Measurements from ENCODE around the gene UBXN1.
"Not testable (repeated sequence)": the region's sequence is repeated elsewhere in the genome, so short reads cannot be mapped to it uniquely, and the experiment has no call there.

The UBXN1 gene

DNA sequence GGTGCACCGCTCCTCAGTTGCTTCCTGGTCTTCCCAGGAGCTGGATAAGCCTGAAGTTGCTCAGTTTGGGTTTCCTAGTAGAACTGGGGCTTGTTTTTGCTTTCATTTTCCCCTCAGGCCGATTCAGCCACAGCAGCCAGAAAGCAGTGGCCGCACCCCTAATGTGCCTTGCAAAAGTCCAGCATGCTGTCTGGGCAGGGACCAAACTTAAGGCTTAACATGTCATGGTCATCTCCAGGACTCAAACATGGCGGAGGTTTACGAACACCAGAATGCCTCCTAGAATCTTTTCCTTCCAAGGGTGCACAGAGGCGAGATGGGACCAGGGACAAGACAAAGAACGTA, 31.1 kb upstream of the UBXN1 start:
- in situ Hi-C loops (cut with HindIII; ENCODE audit: low pct_ligation_motif_present, low pct_unique_long_range_greater_than_20kb, low sequenced_read_pairs) = loop anchor here (5.0 kb wide), 1 partner anchor 38 kb away; the partner anchor contains the start of genes LBHD1 and UQCC3
- DNase-seq = no peak

DNA sequence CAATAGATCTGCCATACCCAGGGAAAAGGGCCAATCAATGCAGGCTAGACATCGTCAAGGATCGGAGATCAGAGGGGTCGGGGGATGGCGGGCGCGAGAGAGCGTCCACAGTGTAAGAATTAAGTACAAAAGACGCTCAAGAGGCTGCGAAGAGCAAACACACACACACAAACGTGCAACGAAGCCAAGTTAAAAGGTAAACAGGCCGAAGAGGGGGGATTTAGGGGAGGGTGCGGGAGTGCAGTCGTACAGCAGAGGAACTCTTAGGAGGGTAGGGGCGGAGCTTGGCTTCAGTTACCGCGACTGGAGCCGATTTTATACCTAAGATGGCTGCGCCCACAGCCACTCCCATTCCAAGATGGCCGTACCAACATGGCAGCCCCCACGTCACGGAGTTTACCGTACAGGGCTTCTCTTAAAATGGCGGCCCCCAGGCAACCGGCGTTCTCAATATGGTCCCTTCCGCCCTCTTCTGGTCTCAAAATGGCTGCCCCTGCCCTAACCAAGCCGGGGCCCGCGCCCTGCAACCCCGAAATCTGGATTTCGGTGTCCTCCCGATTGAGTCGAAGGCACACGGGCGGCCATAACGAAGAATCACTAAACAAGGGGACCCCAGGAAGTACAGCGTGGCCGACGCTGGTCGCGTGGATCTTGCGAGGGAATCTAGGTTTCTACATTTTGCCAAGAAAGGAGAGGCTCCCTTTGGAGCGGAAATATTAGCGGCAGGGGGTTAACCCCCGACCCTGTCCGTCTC, 30.6 kb upstream of the UBXN1 start:
- in situ Hi-C loops (cut with HindIII; ENCODE audit: low pct_ligation_motif_present, low pct_unique_long_range_greater_than_20kb, low sequenced_read_pairs) = no loop called here
- DNase-seq = peak; percentile 95

DNA sequence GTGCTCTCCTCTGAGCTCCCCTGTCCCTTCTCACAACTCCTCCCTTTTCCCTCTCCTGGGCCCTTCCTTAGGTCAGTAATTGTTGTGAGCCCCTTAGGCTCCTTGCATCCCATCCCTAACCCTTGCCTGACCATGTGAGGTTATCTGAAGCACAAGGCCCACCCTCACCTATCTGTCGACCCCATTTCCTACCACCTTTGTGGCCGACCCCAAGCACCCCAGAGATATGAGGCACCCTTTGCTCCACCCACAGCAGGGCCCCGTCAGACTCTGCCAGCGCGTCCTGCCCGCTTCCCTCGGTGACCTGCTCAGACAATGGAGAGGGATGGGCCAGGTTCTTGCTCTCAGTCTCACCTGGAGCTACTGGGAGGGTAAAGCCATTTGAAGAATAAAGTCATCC, 29.9 kb upstream of the UBXN1 start:
- in situ Hi-C loops (cut with HindIII; ENCODE audit: low pct_ligation_motif_present, low pct_unique_long_range_greater_than_20kb, low sequenced_read_pairs) = no loop called here
- no peak for DNase-seq

DNA sequence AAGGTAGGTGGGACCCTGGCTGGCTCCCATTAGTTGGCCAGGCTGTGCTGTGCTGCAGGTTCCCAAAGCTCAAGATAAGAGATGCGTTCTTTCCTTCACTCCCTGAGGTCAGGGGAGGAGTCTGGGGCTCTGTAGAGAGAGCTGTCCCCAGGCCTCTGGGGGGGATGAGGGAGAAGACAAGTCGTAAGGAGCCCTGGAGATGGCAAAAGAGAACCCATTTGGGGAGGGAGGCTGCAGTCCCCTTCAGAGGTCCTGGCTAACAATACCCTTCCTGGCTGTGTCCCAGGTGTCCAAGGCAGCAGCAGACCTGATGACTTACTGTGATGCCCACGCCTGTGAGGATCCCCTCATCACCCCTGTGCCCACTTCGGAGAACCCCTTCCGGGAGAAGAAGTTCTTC, 29.5 kb upstream of the UBXN1 start:
- no peak for DNase-seq

DNA sequence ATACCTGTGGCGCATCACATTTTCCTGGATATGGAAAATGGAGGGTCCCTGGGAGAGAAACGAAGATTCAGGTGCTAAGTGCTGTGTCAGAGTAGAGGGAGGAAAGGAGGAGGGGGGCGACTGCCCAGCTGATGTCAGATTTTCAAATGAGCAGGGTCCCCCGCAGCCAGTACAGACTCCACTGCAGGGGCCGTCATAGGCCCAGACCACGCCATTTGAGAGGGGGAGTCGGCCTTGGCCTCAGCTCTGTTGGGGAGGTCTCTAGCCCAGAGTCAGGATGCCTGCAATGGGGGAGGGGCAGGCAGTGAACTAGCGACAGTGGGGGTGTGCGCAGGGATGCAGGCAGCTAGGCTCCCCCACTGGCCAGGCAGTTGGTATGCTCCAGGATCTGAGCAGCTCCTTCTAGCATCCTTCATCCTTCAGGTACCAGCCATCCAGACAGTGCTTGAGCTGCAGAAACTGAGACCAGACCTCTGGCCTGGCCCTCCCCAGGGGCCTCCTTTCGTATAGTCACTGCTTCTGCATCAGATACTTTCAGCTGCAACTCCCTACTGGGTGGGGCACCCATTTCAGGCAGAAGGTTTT, 28.5 kb upstream of the UBXN1 start, which contains the start of the genes BSCL2 and GNG3:
BSCL2 (minus strand) TSS at position 148 of the 585 bp plus-strand sequence. CDS start 229 bp downstream, outside the sequence.
GNG3 (plus strand) TSS at position 400 of the 585 bp plus-strand sequence. CDS start 620 bp downstream, outside the sequence.
- DNase-seq = no peak
- in situ Hi-C loops (cut with HindIII; ENCODE audit: low pct_ligation_motif_present, low pct_unique_long_range_greater_than_20kb, low sequenced_read_pairs) = no loop called here

More for the DNA sequence above, 29.5 kb upstream of the UBXN1 start:
- in situ Hi-C loops (cut with HindIII; ENCODE audit: low pct_ligation_motif_present, low pct_unique_long_range_greater_than_20kb, low sequenced_read_pairs) = no loop called here

DNA sequence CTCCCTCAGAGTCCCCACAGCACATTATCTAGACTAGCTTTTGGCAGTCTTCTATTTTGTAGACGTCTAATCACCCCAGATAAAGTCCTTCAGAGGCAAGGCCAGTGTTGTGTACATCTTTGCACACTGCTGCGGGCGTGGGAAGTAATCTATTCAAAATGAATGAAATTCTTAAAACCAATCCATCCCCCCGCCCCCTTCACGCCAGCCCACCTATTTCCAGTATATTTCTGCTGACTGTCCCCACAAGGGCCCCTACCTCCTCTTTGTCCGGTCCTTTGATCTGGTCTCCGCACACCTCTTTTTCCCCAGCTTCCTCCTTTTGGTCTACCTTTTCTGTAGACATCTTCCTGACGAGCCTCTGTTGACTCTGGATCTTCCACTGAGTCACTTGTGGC, 28.0 kb upstream of the UBXN1 start:
- in situ Hi-C loops (cut with HindIII; ENCODE audit: low pct_ligation_motif_present, low pct_unique_long_range_greater_than_20kb, low sequenced_read_pairs) = no loop called here
- no peak for DNase-seq

DNA sequence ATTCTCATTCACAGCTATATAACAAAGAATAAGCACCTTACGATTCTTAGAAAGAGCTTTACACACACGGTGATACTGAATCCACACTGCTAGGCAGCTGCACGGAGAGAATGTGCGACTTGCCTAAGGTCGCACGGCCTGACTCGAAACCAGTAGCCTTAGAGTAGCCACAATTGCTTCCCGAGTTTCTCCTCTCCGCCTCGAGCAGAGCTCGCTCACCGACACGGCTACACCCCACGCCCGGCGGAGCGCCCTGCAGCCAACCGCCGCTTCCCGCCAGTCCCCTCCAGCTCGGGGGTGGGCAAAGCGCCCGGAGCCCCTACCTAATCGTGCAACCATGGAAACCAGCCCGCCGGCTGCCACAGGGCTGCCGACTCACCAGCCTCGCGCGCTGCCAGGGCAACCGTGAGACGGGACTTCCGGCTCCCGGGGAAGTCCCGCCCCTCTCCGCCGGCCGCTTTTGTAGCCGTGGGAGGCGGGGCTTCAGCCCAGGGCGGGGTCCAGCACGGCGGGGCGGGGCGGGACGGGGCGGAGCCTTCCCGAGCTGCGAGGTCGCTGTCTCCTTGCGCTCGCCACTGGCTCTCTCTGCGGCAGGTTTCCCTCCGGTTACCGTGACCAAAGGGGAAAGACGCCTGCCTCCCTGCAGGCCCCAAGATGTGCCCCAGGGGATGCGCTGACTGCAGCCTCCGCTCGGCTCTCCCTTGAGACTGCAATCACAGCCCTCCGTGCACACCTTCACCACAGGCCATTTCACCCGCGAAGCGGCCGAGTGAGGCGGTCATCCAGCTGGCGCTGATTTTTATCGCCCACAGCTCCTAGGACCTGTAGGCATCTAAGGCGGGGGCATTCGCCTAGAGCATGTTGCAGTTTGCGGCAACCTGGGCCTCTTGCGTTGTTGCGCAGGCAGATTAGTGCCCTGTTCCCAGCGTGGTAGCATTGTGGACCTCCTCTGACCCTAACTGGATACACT, 27.3 kb upstream of the UBXN1 start:
- in situ Hi-C loops (cut with HindIII; ENCODE audit: low pct_ligation_motif_present, low pct_unique_long_range_greater_than_20kb, low sequenced_read_pairs) = no loop called here
- peak; percentile 90 for DNase-seq

DNA sequence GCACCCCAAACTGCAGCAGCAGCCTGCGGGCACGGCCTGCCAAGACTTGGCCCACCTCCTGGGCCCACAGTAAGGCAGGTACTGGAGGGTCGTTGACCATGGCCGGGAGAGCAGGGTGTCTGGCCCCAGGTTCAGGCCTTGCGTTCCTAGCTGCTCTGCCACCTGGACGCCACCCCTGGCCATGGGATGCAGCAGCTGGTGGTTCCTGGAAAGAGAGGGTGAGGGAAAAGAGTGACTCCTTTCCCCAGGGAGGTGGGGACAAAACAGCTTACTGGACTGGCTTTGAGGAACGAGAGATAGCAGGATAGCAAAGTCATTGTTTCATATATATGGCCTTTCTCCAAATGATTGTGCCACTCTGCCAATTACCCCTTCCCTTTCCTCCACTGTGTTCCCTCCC, 26.5 kb upstream of the UBXN1 start:
- DNase-seq = no peak
- in situ Hi-C loops (cut with HindIII; ENCODE audit: low pct_ligation_motif_present, low pct_unique_long_range_greater_than_20kb, low sequenced_read_pairs) = no loop called here

DNA sequence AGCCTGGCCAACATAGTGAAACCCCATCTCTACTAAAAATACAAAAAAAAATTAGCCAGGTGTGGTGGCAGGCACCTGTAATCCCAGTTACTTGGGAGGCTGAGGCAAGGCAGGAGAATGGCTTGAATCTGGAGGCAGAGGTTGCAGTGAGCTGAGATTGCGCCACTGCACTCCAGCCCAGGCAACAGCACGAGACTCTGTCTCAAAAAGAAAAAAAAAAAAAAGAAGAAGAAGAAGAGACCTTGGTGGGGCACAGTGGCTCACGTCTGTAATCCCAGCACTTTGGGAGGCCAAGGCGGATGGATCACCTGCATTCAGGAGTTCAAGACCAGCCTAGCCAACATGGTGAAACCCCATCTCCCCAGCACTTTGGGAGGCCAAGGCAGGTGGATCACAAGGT, 25.0 kb upstream of the UBXN1 start:
- in situ Hi-C loops (cut with HindIII; ENCODE audit: low pct_ligation_motif_present, low pct_unique_long_range_greater_than_20kb, low sequenced_read_pairs); DNase-seq: not testable (repeated sequence)

DNA sequence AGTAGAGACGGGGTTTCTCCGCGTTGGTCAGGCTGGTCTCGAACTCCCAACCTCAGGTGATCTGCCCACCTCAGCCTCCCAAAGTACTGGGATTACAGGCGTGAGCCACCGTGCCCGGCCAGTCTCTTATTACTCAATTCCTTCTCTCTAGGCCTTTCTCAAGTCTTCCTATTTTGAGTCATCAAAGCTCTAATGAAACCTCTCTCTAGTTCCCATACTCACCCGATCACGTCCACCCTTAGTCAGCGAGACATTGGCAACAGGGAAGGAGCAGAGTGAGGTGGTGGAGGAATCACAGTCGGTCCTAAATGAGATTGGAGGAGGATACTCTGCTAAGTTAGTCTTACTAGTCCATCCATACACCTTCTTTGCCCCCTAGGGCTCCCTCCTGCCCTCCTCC, 23.4 kb upstream of the UBXN1 start:
- in situ Hi-C loops (cut with HindIII; ENCODE audit: low pct_ligation_motif_present, low pct_unique_long_range_greater_than_20kb, low sequenced_read_pairs) = no loop called here
- no peak for DNase-seq

DNA sequence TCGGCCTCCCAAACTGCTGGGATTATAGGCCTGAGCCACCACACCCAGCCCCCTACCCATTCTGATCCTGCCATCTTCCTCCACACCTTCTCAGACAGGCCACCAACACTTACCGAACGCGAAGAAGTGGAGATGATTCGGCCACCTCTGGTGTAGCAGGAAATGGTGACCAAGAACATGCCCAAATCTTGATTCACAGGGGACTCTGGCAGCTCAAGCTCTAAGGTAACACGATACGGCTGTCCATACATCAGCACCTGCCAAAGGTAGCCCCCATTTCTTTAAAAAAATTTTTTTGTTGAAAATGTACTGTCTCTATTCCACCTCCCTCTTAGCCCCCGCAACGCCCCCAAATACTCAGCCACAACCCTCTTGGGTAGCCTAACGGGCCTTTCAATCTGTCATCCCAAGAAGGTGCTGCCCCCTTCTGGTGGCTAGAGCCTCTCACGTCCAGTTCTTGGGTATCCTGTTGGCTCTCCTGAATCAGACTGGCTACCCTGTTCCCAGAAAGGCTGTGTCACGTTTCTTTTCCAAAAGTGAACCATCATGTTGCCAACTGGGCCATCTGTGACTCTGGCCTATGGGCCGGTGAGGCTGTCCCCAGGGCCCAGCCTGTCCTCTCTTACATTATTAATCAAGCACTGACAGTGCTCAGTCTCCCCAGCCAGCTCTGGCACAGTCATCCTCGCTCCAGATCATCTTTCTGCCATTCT, 15.7 kb upstream of the UBXN1 start:
- in situ Hi-C loops (cut with HindIII; ENCODE audit: low pct_ligation_motif_present, low pct_unique_long_range_greater_than_20kb, low sequenced_read_pairs) = no loop called here
- peak; percentile 65 for DNase-seq

DNA sequence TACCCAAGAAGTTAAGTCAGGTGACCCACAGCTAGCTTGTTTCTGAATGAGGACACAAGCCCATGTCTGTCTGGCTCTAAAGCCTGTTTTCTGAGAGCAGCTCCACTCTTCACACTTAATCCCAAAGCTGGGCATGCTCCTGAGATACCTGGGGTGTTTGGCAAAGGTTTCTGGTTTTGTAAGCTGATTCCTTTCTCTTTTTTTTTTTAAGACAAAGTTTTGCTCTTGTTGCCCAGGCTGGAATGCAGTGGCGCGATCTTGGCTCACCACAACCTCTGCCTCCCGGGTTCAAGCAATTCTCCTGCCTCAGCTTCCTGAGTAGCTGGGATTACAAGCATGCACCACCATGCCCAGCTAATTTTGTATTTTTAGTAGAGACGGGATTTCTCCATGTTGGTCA, 14.8 kb upstream of the UBXN1 start:
- in situ Hi-C loops (cut with HindIII; ENCODE audit: low pct_ligation_motif_present, low pct_unique_long_range_greater_than_20kb, low sequenced_read_pairs); DNase-seq: not testable (repeated sequence)

DNA sequence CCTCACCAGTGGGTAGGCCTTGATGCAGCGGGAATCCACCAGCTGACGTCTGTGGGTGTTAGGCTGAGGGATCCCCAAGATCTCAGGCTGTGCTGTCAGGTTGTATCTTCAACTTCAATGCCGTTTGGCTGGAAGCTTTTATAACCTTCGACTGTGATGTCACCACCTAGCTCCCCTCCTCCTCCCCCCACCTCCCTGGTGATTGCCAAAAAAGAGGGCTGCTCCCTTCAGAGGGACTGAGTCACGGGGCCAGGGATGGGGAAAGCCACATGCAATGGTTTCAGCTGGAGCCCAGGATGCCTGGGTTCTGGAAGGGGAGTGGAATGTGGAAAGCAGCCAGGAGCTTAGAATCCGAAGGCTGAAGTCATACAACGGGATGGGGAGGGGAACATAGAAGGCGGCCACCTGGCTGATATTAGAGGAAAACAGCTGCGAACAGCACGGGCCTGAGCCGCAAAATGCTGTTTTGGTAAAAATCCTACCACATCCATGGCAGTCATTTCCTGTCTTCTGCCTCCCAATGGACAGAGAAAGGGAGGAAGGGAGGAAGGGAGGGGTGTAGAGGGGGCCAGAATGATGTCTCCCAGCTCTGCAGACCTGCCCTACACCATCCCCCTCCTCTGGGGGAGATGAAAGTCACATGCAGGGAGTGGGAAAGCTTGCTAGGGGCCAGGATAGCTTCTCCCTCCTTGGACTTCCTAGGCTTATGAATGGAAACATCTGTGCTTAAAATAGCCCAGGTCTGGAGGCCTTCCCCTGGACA, 10.7 kb upstream of the UBXN1 start, which contains the start of gene LRRN4CL:
LRRN4CL (minus strand) TSS at position 110 of the 763 bp plus-strand sequence. CDS start 1,022 bp downstream, outside the sequence.
- in situ Hi-C loops (cut with HindIII; ENCODE audit: low pct_ligation_motif_present, low pct_unique_long_range_greater_than_20kb, low sequenced_read_pairs) = no loop called here
- peak; percentile 34 for DNase-seq

DNA sequence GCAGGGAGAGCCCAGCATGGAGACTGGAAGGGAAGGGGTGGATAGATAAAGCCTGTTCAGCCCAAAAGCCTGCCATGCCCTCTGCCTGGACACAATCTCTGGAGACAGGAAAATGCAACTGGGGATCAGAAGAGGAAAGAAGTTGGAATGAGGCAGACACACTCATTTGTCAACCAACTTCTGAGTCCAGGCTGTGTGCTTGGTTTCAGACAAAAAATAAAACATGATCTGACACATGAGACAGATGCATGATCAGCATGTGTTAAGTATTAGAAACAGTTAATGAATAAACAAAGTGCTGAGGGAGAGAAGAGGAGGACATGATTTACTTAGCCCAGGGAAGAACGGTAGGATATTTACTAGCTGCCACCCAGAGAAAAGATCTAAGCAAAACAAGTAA, 9.6 kb upstream of the UBXN1 start:
- in situ Hi-C loops (cut with HindIII; ENCODE audit: low pct_ligation_motif_present, low pct_unique_long_range_greater_than_20kb, low sequenced_read_pairs) = no loop called here
- no peak for DNase-seq

DNA sequence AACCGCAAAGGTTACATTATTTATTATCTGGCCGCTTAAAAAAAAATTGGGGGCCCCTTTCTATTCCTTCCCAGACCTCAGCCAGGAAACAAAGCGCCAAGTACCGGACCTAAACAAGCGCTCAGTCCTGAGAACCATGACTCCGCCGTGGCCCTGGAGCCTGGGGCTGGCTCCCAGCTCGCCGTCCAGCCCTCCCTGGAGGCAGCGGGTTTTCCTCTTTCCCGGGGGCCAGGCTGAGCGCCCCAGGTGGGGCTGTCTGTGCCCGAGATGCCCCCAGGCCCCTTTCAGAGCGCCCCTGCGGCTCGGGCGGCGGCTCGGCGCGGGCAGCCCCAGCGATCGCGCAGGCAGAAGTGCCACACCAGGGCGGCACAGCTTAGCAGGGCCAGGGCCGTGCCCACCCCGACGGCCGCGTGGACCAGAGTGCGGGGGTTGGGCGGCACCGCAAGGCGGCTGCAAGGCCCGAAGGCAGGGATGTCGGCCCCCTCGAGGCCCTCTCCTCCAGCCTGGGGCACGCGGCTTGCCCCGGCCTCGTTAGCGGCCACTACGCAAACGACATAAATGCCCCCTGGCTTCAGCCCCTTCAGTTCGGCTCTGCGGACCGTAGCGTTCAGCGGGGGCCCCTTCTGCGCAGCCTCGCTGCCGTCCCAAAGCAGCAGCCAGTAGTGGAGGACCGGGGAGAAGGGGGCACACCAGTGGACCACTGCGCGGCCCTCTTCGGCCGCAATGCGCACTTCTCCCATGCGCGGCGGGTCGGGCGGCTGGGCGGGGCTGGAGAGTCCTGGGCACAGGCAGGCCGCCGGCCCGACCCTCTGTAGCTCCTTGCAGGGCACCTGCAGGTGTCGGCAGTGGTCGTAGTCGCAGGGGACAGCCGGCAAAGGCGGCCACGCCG, 8.9 kb upstream of the UBXN1 start:
- in situ Hi-C loops (cut with HindIII; ENCODE audit: low pct_ligation_motif_present, low pct_unique_long_range_greater_than_20kb, low sequenced_read_pairs) = no loop called here
- DNase-seq = no peak

DNA sequence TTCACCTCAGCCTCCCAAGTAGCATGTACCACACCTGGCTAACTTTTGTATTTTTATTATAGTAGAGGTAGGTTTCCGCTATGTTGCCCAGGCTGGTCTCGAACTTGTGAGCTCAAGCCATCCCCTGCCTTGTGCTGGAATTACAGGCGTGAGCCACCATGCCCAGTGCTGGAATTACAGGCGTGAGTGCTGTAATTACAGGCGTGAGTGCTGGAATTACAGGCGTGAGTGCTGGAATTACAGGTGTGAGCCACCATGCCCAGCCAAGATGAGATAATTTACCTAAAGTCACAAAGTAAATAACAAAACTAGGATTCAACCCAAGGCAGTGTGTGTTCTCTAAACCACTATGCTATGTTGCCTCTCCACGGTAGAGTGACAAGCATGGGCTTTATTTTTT, 3.6 kb upstream of the UBXN1 start:
- in situ Hi-C loops (cut with HindIII; ENCODE audit: low pct_ligation_motif_present, low pct_unique_long_range_greater_than_20kb, low sequenced_read_pairs) = no loop called here

DNA sequence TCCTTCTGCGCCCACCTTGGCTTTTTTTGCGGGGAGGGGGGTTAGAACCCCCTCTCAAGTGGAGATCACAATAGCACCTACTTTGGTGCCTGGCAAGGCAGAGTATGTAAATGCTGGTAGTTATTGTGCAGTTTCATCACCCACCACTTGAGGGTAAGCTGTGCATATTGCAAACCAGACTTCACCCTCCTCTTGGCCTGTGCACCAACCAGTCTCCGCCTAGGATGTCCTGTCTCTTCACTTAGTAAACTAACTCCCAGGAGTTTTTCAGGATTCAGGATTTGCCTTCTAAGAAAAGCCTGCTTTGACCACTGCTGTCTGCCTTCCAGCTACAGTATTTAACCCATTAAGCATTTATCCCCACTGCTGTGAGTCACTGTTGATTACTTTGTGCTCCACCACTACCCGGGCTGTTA, 2.0 kb upstream of the UBXN1 start:
- DNase-seq = peak; percentile 74
- in situ Hi-C loops (cut with HindIII; ENCODE audit: low pct_ligation_motif_present, low pct_unique_long_range_greater_than_20kb, low sequenced_read_pairs) = no loop called here

More for the DNA sequence above, 3.6 kb upstream of the UBXN1 start:
- no peak for DNase-seq

Measured in ACHN (cell line).